ENCODE measurements around the gene MYL11.

Gene MYL11

DNA sequence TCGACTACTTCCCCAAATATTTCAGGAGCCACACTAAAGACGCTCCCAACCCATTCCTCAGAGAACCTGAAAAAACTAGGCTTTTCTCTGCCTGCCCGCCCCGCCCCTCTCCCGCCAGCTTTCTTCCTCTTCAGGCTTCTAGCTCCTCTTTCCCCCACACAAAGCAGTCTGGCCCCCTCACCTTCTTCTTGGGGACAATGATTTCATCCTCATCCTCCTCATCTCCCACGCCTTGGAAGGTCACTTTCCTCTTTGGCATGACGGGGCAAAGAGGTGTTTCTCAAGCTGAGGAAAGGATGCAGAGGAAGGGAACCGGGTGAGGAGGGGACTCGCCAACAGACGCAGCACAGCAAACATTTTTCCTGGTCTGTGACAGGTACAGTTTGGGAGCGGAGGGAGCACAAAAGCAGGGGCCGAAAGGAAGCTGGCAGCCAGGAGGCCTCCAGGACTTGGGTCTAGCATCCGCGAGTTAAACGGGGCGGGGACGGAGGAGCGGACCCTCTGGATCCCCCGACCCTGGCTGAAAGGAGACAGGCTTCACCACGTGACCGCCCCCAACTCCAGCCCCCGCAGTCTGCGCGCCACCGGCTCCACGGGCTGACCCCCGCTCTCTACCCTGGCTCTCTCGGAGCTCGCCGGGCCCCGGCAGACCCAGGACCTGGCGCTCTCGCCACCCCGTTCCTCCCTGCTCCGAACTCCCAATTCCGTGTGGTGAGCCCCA, 20.0 kb upstream of the MYL11 start:
- DNase-seq: no peak

DNA sequence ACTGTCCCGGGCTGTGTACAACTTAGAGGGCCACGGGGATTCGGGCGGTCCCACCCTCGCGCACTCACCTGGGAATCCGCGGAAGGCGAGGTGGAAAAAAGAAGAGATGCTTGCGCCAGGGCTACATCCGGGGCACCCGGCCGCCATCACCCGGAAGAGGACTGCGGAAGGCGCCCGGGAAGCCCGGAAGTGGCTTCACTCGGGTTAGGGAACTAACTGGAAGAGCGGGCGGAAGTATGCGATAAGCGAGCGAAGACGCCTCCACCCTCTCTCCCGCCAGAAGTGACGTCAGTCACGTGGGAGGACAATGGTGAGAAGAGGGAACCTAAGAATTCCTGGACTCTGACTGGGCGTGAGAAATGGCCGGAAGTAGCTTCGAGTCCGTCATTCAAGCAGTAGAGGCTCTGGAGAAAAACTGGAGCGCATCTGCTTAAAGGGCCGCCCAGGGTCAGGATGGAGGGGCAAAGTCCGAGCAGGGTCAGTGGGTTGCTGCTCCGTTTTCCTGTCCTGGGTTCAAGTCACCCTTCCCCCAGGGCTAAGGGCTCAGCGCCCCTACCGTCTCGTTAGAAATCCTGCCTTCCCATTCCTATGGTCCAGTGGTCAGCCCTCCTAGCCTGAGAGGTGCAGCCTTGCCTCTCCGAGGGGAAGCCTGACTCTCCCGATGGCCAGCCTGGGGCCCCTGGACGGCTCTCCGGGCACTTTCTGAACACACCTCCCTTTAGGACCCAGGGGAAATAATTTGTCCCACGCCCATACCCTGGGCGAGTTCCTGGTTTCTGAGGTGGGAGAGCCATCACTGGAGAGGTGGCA, 19.3 kb upstream of the MYL11 start, which contains the start of gene CD2BP2:
CD2BP2 (minus strand) TSS at position 165 of the 810 bp plus-strand sequence. CDS start 627 bp downstream, outside the sequence.
- DNase-seq: peak; percentile 71 to 95 (median 82)

DNA sequence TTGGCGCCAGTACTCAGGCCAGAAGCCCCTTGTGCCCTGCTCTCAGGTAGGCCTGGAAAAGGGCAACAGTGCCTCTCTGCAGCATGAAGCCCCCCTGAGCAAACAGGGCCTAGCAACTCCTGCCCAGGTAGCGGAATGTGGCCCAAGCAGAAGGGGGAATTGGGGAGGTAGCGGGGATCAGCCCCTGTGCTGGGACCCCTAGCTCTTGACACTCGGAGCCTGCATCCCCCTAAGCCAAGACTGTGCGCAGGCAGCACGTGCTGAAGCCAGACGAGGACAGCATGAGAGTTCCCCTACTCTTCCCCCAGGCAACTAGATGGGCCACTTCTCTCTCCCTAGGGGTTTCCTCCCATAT, 18.7 kb upstream of the MYL11 start:
- no peak for DNase-seq

DNA sequence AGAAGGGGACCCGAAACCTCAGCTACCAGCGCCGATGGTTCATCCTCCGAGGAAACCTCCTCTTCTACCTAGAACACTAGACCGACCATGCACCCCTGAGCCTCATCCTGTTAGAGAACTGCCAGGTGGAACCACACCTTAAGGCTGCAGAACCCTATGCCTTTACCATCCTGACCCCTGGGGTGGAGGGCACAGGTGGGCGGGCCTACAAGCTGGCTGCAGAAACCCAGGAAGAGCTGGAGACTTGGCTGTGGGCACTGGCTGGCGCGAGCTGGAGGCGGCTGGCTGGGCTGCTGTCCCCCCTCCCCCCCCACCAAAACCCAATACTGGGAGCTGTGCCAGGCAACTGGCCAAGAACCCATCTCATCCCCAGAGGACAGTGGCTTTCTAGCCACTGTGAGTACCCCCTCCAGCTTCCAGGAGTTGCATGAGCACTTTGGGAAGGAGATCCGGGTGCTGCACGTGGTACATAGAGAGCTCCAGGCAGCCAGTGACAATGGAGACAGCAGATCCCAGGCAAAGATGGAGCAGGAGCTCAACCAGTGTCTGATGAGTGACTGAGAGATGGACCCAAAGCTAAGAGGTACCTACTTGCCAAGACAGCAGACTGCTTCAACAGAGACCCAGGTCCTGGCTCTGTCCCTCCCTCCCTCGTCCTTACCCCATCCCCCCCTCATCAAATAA, 18.1 kb upstream of the MYL11 start:
- no peak for DNase-seq

DNA sequence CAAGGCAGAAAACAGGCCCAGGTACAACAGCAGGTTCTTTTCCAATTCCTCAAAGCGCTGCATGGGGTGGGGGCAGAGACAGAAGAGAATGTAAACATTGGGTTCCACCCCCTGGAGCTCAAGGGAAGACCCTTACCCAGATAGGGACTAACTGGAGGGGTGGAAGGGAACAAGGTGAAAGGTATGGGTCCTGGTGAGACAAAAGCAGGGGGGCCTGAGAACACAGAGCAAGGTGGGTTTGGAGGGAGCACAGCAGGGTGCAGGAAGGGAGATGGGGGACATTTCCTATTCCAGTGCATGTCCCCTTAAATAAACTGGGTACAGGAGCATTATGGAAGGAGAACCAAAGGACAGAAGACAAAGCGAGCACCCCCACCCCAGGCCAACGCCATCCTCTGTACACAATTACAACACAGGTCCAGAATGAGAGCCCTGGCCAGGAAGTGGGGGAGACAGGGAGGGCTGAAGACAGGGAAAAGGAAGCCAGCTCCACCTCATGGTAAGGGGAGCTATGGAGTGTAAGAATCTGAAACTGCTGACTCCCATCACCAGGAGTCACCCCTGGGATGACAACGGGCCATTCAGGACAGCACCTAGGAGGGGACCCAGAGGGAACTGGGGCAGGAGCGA, 17.4 kb upstream of the MYL11 start:
- no peak for DNase-seq

DNA sequence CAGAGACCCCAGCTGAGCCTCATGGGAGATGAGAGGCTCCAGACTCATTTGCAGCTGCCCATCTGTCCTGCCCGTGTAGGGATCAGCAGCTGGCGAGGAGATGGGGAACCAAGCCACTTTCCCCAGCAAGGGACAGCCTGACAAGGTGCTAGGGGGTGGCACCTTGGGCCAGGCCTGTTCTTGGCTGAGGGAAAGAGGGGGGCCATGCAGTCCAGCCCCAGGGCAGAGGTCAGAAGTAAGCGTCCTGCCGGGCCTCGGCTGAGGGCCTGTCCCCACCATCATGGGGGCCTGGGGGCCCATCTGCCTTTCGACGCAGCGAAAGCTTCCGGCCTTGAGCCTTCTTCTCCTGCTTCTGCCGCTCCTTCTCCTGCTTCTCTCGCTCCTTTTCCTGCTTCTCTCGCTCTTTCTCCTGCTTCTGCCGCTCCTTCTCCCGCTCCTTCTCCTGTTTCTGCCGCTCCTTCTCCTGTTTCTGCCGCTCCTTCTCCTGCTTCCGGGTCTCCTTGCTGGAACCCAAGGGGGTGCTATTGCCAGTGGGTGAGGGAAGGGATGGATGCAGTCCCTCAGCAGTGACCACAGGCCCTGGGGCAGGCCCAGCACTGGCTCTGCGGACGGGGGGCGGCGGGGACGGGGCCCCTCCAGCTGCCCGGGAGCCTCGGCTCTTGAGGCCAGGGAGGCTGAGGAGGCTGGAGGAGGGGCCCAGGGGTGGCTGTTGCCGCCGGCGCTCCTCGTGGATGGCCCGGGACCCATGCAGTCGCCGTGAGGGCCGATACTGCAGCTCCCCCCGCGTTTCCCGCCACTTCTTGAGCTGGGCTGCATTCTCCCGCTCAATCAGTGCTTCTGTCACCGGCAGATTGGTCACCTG, 16.7 kb upstream of the MYL11 start:
- no peak for DNase-seq

DNA sequence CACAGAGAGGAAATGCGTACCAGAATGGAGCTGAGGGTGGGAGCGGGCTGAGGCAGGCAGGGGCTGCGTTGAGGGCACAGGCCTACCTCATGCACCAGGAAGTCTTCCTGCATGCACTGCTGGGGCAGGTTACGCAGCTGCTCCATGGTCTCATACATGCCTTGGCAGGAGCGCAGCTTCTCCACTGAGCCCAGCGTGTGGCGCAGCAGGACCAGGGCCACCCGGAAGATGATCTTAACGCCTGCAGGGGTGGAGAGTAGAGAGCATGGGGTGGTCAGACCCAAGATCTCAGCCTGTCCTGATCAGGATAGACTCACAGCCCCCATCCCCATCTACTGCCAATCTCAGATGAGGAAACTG, 16.0 kb upstream of the MYL11 start:
- DNase-seq: no peak

DNA sequence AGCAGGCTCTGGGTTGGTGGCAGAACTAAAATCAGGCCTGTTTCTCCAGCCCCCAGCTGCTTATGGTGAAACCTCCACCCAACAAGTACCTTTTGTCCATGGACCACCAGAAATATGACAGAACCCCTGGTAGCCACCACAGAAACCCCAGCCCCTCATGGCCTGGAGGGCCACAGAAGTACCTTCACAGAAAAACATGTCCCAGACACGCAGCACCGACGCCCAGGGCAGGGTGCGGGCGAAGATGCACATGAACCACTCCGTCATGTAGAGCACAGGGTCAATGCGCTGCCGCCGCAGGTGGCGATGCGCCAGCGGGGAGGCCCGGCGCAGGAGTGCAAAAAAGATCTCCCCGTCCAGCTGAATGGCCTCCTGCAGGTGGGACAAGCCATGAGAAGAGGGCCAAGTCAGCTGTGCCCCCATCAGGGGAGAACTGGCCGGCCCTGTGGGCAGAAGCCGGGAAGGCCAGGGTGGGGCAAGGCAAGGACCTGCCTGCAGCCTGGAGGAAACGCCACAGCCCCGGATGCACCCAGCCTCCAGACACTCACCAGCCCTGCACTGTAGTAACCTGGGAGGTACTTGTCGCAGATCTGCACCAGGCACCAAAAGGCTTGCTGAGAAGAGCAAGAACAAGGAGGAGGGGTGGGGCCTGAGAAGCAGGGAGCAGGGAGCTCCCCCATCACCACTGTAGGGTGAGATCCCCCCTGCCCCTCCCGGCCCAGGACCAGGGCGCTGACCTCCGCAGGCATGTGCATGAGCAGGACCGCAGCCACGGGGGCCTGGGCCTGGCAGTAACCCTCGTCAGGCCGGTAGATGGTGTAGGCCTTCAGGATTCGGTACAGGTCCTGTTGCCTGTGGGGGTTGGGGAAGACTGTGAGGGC, 15.4 kb upstream of the MYL11 start:
- no peak for DNase-seq

DNA sequence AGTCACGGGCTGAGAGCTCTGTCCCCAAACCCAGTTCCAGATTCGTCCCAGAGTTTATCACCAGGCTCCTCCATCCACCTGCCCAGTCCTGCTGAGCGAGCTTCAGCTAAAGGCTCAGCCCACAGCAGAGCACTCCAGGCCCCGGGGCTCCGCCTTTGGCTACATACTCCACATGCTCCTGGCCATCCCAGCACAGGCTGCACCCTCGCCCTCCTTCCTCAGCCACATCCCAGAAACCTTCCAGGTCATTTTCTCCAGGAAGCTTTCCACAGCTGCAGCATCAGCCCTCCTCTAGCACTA, 14.8 kb upstream of the MYL11 start:
- no peak for DNase-seq

DNA sequence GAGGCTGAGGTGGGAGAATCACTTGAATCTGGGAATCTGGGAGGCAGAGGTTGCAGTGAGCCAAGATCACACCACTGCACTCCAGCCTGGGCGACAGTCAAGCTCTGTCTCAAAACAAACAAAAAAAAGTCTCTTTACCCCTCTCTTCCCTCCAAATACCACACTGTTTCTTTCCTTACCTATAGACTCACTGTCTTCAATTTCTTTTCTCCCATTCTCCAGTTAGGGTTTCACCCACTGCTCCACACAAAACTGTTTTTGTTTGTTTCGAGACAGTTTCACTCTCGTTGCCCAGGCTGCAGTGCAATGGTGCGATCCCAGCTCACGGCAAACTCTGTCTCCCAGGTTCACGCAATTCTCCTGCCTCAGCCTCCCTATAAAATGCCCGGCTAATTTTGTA, 13.4 kb upstream of the MYL11 start:
- no peak for DNase-seq

DNA sequence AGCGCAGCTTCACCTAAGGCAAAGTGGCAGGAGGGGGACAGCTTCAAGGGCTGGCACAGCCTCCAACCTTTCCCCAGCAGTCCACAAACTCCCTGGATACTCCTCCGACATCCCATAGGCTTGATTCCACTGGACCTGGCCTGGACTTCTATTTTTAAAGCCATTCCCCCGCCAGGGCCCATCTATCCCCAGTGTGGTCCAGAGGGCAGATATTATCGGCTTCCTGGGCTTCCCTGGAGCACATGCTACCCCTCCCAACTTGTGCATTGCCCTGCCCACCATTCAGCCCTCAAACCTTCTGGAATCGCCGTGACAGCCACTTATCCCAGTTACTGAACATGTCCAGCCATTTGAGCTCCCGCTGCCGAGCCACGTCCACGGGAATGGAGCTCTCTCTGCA, 9.4 kb upstream of the MYL11 start:
- DNase-seq: no peak

DNA sequence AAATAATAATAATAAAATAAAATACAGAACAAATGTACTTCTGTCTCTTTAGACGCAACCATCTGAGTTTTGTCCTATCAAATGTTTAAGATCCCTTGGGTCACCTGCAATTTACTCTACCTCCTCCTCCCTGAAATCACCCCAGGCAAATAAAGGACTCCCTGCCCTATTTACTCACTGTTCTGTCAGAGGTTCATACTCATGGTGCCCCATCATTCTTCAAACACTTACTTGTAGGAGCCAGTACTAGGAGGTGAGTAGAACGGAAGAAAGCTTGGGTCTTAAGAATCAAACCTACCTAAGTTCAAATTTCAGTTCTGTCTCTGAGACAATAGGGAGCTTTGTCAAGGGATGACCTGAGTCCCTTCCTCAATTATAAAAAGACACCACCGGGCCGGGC, 8.1 kb upstream of the MYL11 start:
- no peak for DNase-seq

DNA sequence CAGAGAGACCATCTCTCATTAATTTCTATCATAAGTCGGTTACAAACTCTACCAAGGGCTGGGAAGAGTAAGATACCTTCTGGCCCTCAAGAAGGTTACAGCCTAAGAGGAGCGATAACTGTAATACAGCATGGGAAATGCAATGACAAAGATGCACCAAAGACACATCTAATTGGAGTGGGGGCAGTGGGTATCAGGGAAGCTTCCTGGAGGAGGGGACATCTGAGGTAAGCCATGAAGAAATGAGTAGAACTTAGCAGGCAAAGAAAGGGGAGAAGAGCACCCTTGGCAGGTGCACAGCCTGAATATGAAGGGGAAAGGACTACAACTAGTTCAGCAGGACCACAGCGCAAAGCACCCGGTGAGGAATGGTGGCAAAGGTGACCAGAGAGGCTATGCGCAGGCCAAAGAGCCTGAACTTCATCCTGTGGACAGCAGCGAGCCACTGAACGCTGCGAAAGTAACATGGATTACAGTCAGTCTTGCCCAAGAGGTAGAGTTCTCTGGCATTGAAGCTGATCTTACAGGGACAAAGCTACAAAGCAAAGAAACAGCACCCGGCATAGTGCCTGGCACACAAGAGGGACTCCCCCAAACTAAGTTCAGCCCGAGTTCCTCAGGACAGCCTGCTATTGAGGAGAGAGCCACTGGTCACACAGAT, 7.1 kb upstream of the MYL11 start:
- DNase-seq: no peak

DNA sequence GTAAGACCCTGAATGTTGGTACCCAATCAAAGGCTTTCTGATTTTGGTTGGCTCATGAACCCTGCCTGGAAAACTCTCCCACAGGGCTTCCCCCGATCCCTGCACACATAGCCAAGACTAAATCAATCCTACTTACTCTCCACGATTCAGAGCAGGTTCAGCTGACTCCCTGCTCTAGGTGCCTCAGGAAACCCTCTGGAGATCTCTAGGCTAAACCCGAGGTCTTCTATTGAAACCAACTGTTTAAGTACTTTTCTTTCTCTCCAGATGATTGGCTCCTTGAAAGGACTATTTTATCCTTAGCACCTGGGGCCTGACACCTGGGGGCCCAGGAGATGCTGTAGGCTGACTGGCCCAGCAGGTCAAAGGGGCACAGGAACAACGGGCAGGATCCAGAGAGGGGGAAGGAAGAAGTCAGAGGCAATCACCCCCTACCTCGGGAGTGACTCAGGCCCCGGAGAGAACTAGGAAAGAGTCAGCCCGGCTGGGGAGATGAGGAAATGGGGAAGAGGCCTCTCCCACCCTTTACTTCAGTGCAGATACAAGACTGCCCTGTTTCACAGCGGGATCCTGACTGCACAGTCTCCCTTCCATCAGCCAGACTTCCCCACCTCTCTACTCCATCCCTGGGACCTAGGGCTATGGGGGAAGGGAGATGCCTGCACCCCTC, 6.3 kb upstream of the MYL11 start:
- DNase-seq: no peak

DNA sequence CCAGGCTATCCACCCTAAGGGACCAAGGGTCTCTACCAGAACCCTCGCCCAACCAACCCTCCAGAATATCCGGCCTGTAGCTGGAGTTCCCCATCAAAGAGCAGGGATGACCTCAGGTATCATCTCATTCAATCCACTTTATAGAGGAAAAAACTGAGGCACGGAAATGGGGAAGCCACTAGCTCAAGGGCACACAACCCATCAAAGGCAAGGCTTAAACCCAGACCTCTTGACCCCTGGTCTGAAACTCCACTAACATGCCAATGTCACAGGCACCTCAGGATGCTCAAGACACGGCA, 5.9 kb upstream of the MYL11 start:
- DNase-seq: no peak

DNA sequence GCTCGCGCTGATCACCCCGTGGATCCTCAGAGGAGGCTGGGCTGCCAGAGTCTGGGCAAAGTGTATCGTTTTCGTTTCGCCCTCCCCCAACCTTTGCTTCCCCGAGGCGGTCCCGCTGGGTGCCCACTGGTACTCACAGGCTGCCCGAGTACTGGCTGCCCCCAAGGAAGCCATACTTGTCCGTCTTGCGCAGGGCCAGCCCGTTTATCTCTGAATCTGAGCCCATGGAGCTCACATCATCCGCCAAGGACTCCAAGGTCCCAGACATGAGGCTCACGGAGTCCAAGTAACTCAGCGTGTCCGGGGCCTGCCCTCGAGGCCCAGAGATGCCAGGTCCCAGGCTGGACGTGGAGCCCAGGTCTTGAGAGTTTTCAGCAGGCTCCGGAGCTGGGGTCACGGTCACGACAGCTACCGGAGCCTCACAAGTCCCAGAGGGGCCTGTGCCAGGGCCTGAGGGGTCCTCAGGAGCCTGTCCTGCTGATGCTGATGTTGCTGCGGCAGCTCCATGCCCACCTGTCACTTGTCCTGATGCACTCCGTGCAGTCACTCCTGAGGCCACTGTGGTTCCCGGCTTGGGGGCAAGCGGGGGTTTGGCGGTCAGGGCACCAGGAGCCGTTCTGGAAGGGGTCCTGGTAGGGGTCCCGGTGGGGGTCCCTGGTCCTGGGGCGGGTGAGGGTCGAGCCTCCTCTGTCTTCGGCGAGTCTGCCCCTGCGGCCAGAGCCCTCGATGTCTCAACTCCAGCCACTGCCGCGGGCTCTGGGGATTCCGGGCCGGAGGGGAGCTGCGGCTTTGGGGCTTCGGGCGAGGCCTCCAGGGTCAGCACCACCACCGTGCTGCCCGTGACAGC, 5.3 kb upstream of the MYL11 start:
- DNase-seq: no peak

DNA sequence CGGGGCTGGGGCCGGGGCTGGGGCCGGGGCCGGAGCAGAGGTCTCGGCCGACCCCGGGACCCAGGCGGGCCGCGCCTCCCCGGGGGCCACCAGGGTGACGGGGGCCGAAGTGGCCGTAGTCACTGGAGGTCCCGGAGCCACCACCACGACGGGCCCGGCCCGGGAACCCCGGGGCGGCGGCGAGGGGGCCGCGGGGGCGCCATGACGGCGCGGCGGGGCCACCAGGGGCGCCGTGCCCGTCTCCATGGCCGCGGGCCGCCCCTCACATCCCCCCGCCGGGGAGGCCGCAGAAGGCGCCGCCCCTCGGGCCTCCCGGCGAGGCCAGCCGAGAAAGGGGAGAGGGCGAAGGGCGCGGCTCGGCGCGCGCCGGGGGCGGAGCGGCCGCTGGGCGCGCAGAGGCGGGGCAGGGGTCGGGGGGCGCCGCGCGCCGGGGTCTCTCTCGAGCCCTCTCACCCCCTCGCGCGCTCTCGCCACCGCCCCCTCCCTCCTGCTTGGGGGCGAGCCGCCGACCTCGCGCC, 4.6 kb upstream of the MYL11 start:
- DNase-seq: no peak

DNA sequence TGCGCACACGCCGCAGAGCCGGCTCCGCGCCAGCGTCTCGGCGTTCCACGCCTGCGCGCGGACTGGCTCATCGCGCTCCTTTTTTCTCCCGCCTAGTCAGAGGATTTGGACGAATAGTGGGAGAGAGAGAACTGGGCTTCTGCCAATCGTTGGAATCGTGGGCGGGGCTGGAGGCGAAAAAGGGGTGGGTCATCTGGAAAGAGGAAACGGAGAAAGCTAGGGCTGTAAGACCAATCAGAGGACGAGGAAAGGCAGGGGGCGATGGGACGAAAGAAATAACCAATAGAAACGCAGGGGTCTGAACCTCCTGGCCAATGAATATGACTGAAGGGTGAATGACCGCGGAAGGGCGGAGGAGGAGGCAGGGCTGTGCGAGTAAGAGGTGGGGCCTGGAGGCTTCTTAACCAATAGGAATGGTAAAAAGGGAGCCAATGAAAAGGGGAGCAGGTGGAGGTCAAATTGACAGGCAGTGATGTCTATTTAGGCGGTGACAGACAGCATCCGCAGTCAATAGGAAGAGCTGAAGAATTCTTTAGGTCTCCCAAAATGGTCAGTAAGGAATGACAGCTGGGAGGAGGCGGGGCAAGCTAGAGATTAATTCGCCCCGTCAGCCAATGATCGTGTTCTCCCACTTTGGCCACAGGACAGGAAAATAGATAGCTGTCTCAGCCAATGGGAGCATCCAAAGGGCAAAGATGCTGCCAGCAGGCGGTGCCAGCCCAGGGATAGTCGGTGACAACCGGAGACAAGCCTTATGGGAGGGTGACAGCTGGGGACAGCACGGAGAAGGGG, 4.0 kb upstream of the MYL11 start, which contains the start of gene TBC1D10B:
TBC1D10B (minus strand) TSS at position 39 of the 792 bp plus-strand sequence. CDS start 311 bp downstream, outside the sequence.
- peak; percentile 90 to 100 (median 98) for DNase-seq
